ENCODE results near the gene ZNF606. TPM values are rescaled to one million over a fixed set of nuclear protein-coding genes. Genes with fewer than 3 reads are reported as not detected.
"Not testable (repeated sequence)": the region's sequence is repeated elsewhere in the genome, so short reads cannot be mapped to it uniquely, and the experiment has no call there.

Gene ZNF606
- total RNA-seq, 4 donors from 2014 or later, result 7.6 to 23.3 (median 15.5) TPM

DNA sequence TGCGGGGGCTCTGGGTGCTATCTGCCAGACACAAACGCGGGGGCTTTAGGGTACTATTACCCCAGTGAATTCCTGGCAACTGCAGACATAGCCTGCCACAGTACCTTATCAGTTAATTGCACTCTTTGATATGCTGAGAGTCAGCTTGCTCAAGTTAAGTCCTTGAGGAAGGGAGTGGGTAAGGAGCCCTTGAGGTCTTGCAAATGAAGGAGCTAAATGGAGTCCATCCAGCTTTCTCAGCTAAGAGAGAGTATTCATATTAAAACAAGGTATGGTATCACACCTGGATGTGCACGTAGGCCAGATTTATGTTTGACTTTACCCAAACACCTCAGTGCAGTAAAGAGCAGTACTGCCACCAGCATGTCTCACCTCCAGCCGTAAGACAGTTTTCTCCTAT is 11.5 kb upstream of the ZNF606 start:
- Histone ChIP-seq H3K27me3 (peaks cover 0 to 16% (median 0%) of the 10 kb centered on the region in 4 donors), H3K9me3 (peaks cover 0 to 62% (median 27%) of the 10 kb centered on the region in 4 donors), H3K4me1 (peaks cover 4 to 14% (median 8%) of the 10 kb centered on the region in 4 donors), H3K4me3 (no peak overlapping the region), H3K36me3 (no peaks in the 10 kb centered on the region), H3K27ac (replicated peaks in 1 of 4) (no peak overlapping the region)
- DNase-seq (ENCODE audit: extremely low spot score), result no peak
- no peak for TF ChIP-seq POLR2AphosphoS5 (IDR thresholded peaks at IDR 0.05)
- TF ChIP-seq EP300 (IDR thresholded peaks at IDR 0.05), result no peak
- no peak for TF ChIP-seq POLR2A (IDR thresholded peaks at IDR 0.05; ENCODE audit: low read depth)
- no peak for TF ChIP-seq CTCF (IDR thresholded peaks at IDR 0.05)
- 57% methylated on average over 5 of the region's 5 CpGs for WGBS
- intact Hi-C loops (cut with DNase I), result loop anchor here (10.0 kb wide), 1 partner anchor 81 kb away; the partner anchor contains the start of gene ZSCAN18

DNA sequence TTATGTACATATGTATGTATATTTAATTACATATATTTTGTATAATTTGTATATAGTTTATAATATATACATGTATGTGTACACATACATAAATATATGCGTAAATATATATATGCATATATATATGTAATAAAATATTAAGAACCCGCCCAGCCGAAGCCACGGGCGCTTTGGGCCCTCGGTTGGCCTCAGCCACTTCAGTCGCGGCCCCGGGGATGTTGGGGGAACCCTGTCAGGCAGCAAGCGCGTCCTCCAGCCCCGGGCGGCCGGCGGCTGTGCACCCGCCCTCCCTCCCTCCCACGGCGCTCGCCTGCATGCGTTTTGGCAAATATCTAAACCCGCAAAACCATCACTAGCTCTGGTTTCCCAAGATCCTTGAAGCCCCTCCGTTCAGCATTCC is 7.9 kb upstream of the ZNF606 start:
- Histone ChIP-seq H3K9me3 (peaks cover 0 to 88% (median 61%) of the 10 kb centered on the region in 4 donors), H3K27ac (replicated peaks in 1 of 4) (peak overlapping the region in 1 of 4 donors; percentile 90), H3K27me3 (no peaks in the 10 kb centered on the region), H3K4me1 (peaks cover 5 to 18% (median 12%) of the 10 kb centered on the region in 4 donors), H3K4me3 (peak overlapping the region in 1 of 4 donors; percentile 57), H3K36me3 (peaks cover 7 to 21% (median 19%) of the 10 kb centered on the region in 4 donors)
- TF ChIP-seq POLR2AphosphoS5 (IDR thresholded peaks at IDR 0.05) (no peak), POLR2A (IDR thresholded peaks at IDR 0.05; ENCODE audit: low read depth) (no peak), EP300 (IDR thresholded peaks at IDR 0.05) (no peak), CTCF (IDR thresholded peaks at IDR 0.05) (no peak)
- WGBS, result 75% methylated on average over 22 of the region's 22 CpGs
- intact Hi-C loops (cut with DNase I), result loop anchor here (10.0 kb wide), 1 partner anchor 84 kb away; the partner anchor contains the start of gene ZSCAN18
- no peak for DNase-seq (ENCODE audit: extremely low spot score)

GRCh38 chr19:58009666-58010301 is 7.2 kb upstream of the ZNF606 start:
- Histone ChIP-seq H3K4me1 (peaks cover 5 to 18% (median 12%) of the 10 kb centered on the region in 4 donors), H3K36me3 (peaks cover 13 to 28% (median 25%) of the 10 kb centered on the region in 4 donors), H3K9me3 (peaks cover 0 to 95% (median 67%) of the 10 kb centered on the region in 4 donors), H3K27ac (replicated peaks in 1 of 4) (peak overlapping the region; percentile 58 to 90 (median 68)), H3K27me3 (no peaks in the 10 kb centered on the region), H3K4me3 (peak overlapping the region; percentile 43 to 64 (median 52))
- 16% methylated on average over 34 of the region's 41 CpGs for WGBS
- TF ChIP-seq EP300 (IDR thresholded peaks at IDR 0.05), result no peak
- peak; percentile 67 to 79 for TF ChIP-seq POLR2AphosphoS5 (IDR thresholded peaks at IDR 0.05)
- DNase-seq (ENCODE audit: extremely low spot score), result no peak
- intact Hi-C loops (cut with DNase I), result loop anchor here (10.0 kb wide), 1 partner anchor 85 kb away; the partner anchor contains the start of gene ZSCAN18

- WGBS, result no CpG with 5 or more reads among the region's 21 CpGs
- no peak for DNase-seq (ENCODE audit: extremely low spot score)
- intact Hi-C loops (cut with DNase I), result no loop called here
- H3K27me3 ChIP-seq, result no peaks in the 10 kb centered on the region
- peaks cover 0 to 96% (median 72%) of the 10 kb centered on the region in 4 donors for H3K9me3 ChIP-seq
- peaks cover 5 to 23% (median 13%) of the 10 kb centered on the region in 4 donors for H3K4me1 ChIP-seq
- peak overlapping the region; percentile 43 to 64 (median 52) for H3K4me3 ChIP-seq
- H3K36me3 ChIP-seq, result peaks cover 13 to 33% (median 30%) of the 10 kb centered on the region in 4 donors
- no peak for TF ChIP-seq POLR2A (IDR thresholded peaks at IDR 0.05; ENCODE audit: low read depth)
- no peak for TF ChIP-seq EP300 (IDR thresholded peaks at IDR 0.05)
- no peak for TF ChIP-seq POLR2AphosphoS5 (IDR thresholded peaks at IDR 0.05)
- TF ChIP-seq CTCF (IDR thresholded peaks at IDR 0.05), result no peak
- H3K27ac ChIP-seq (replicated peaks in 1 of 4), result peak overlapping the region; percentile 58 to 90 (median 68)
These were observed 6.7 kb upstream of the ZNF606 start for GRCh38 chr19:58009301-58009665.

DNA sequence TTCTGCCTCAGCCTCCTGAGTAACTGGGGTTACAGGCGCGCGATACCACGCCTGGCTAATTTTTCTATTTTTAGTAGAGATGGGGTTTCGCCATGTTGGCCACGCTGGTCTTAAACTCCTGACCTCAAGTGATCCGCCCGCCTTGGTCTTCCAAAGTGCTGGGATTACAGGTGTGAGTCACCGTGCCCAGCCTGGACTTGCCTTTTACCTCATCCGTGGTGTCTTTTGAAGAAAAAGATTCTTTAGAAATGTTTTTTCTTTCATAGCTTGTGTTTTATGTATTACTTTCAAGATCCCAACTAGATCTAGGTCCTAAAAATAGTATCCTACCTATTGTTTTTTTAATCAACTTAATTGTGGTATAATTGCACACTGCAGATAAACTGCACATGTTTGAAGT is 6.3 kb upstream of the ZNF606 start:
- H3K27me3 ChIP-seq; H3K4me3 ChIP-seq; intact Hi-C loops (cut with DNase I); DNase-seq (ENCODE audit: extremely low spot score): not testable (repeated sequence)
- 53% methylated on average over 10 of the region's 10 CpGs for WGBS
- Histone ChIP-seq H3K27ac (replicated peaks in 1 of 4) (peak overlapping the region in 2 of 4 donors; percentile 72 to 90), H3K9me3 (peaks cover 0 to 97% (median 76%) of the 10 kb centered on the region in 4 donors), H3K4me1 (peaks cover 6 to 27% (median 16%) of the 10 kb centered on the region in 4 donors), H3K36me3 (peaks cover 13 to 36% (median 33%) of the 10 kb centered on the region in 4 donors)

All from esophagus muscularis mucosa (tissue), 4 donors.